Mesodermal cell (in vitro differentiated cells): Measurements from ENCODE around the gene SKOR2.
"Not testable (repeated sequence)": the region's sequence is repeated elsewhere in the genome, so short reads cannot be mapped to it uniquely, and the experiment has no call there.

Source experiments
- H3K27ac ChIP-seq: 2 replicates; pipeline ENCODE4 v1.7.0; 2013; ENCODE audit warnings: mild to moderate bottlenecking, low read depth, low read length, moderate library complexity; ENCODE audit not compliant: severe bottlenecking
- H3K36me3 ChIP-seq: 2 replicates; pipeline ENCODE4 v1.7.1; 2013; ENCODE audit warnings: mild to moderate bottlenecking, low read length, moderate library complexity; ENCODE audit not compliant: control insufficient read depth, insufficient read depth
- H3K4me1 ChIP-seq: one replicate; pipeline ENCODE4 v1.7.1; 2013; ENCODE audit warnings: mild to moderate bottlenecking, low read length; ENCODE audit not compliant: insufficient read depth, control insufficient read depth, poor library complexity, severe bottlenecking
- H3K4me3 ChIP-seq: 2 replicates; pipeline ENCODE4 v1.7.0; 2013; ENCODE audit warnings: low read length, control low read depth, mild to moderate bottlenecking; ENCODE audit not compliant: insufficient read depth, poor library complexity, severe bottlenecking; ENCODE audit errors: extremely low read depth
- H3K9me3 ChIP-seq: 2 replicates; pipeline ENCODE4 v1.7.1; 2013; ENCODE audit warnings: mild to moderate bottlenecking, low read length, moderate library complexity; ENCODE audit not compliant: control insufficient read depth
- WGBS, 2 experiments: methylation state at CpG; one replicate each; pipeline ENCODE4 v1.1.5; 2013; ENCODE audit warnings: missing lambda C conversion rate in 2 of 2; ENCODE audit not compliant: insufficient coverage in 2 of 2; 5-methylcytosine and 5-hydroxymethylcytosine counted together

SKOR2 gene

GRCh38 chr18:47184419-47185050, 66.9 kb downstream of the SKOR2 start:
- Histone ChIP-seq H3K4me1 (no peaks in the 10 kb centered on the region), H3K36me3 (no peaks in the 10 kb centered on the region), H3K4me3 (no peak overlapping the region), H3K27ac (no peak overlapping the region), H3K9me3 (peaks cover 21% of the 10 kb centered on the region)
- 91 to 92% methylated on average over 4 to 5 of the region's 5 CpGs for WGBS, 2 experiments

- not testable (repeated sequence) for H3K4me1 ChIP-seq, H3K27ac ChIP-seq, H3K4me3 ChIP-seq, H3K36me3 ChIP-seq
- peaks cover 21% of the 10 kb centered on the region for H3K9me3 ChIP-seq
- WGBS, 2 experiments = 86 to 90% methylated on average over 4 to 5 of the region's 5 CpGs
Measured at GRCh38 chr18:47182156-47182555, 69.3 kb downstream of the SKOR2 start.

GRCh38 chr18:47180765-47181164, 70.7 kb downstream of the SKOR2 start:
- H3K4me1 ChIP-seq = no peaks in the 10 kb centered on the region
- no peaks in the 10 kb centered on the region for H3K36me3 ChIP-seq
- no peak overlapping the region for H3K4me3 ChIP-seq
- no CpG with 5 or more reads among the region's 3 CpGs for WGBS, 2 experiments
- H3K27ac ChIP-seq = no peak overlapping the region
- peaks cover 17% of the 10 kb centered on the region for H3K9me3 ChIP-seq

GRCh38 chr18:47179520-47179919, 71.9 kb downstream of the SKOR2 start:
- peaks cover 5% of the 10 kb centered on the region for H3K4me1 ChIP-seq
- H3K27ac ChIP-seq = no peak overlapping the region
- H3K4me3 ChIP-seq = no peak overlapping the region
- 84 to 88% methylated on average over 3 to 4 of the region's 4 CpGs for WGBS, 2 experiments
- H3K36me3 ChIP-seq = no peaks in the 10 kb centered on the region
- H3K9me3 ChIP-seq = peaks cover 7% of the 10 kb centered on the region

DNA sequence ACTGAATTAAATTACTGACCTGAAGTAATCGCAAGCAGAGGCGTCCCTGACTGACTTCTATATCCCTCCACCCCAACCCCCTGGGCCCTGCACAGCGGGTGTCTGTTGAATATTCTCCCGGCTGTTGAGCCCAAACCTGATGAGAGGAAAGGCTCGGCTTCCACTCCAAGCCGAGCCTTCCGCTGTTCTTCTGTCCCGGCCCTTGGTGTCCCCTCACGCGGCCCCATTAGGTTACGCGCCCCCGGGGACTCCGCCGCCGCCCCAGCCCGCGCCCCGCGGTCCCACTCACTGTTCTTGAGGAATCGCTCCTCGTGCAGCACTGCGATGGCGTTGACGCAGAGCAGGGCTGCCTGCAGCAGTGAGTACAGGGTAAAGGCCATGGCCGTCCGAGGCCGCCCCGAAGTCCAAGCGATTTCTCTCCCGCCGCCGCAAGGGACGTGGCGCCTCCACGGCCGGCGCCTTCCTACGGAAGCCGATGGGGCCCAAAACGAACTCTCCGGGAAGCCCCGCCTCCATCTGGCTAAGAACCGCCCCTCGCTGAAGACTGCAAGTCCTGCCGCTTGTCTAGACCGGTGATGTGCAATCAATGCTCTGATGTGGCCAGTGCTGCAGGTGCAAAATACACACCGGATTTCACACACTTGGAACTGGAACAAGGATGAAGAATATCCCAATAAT, 75.4 kb downstream of the SKOR2 start, which contains the start of gene IER3IP1:
Gene IER3IP1, minus strand, starts transcription at position 467 of the 678 bp plus-strand sequence. Its CDS starts 87 bp downstream, at position 380.
- Histone ChIP-seq H3K9me3 (no peaks in the 10 kb centered on the region), H3K4me1 (peaks cover 9% of the 10 kb centered on the region), H3K36me3 (peaks cover 19% of the 10 kb centered on the region), H3K27ac (peak within 1 kb of the TSS; percentile 92), H3K4me3 (peak within 1 kb of the TSS; percentile 96)
- WGBS, 2 experiments = 0 to 1% methylated on average over 45 to 46 of the region's 48 CpGs

GRCh38 chr18:47175283-47175897, 76.1 kb downstream of the SKOR2 start:
- H3K4me3 ChIP-seq = peak overlapping the region; percentile 96
- peak overlapping the region; percentile 92 for H3K27ac ChIP-seq
- peaks cover 19% of the 10 kb centered on the region for H3K36me3 ChIP-seq
- no peaks in the 10 kb centered on the region for H3K9me3 ChIP-seq
- 9% methylated on average over 11 to 15 of the region's 24 CpGs for WGBS, 2 experiments
- peaks cover 9% of the 10 kb centered on the region for H3K4me1 ChIP-seq

- Histone ChIP-seq H3K9me3 (no peaks in the 10 kb centered on the region), H3K36me3 (peaks cover 19% of the 10 kb centered on the region), H3K27ac (no peak overlapping the region), H3K4me1 (peaks cover 9% of the 10 kb centered on the region), H3K4me3 (peak overlapping the region; percentile 96)
- WGBS, 2 experiments = 81 to 87% methylated on average over 9 of the region's 13 CpGs
Measured at GRCh38 chr18:47174545-47175116, 76.8 kb downstream of the SKOR2 start.

- Histone ChIP-seq H3K27ac (no peak overlapping the region), H3K9me3 (no peaks in the 10 kb centered on the region), H3K4me3 (no peak overlapping the region), H3K4me1 (peaks cover 9% of the 10 kb centered on the region), H3K36me3 (peaks cover 19% of the 10 kb centered on the region)
- WGBS, 2 experiments = no CpG with 5 or more reads among the region's 2 CpGs
Measured at GRCh38 chr18:47172476-47172875, 79.0 kb downstream of the SKOR2 start.

DNA sequence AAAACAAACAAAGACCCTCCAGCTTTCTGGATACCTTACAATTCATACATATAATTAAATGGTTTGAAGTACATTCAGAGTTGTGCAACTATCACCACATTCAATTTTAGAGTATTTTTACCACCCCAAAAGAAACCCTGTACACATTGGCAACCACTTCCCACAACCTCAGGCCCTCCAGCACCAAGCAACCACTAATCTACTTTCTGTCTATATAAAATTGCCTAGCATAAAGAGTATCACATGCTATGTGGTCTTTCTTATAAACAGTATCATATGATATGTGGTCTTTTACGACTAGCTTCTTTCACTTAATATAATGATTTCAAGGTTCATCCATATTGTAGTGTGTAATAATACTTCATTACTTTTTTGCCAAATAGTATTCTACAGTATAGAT, 82.5 kb downstream of the SKOR2 start:
- no CpG with 5 or more reads among the region's 1 CpG for WGBS, 2 experiments
- Histone ChIP-seq H3K4me3 (no peak overlapping the region), H3K36me3 (peaks cover 20% of the 10 kb centered on the region), H3K4me1 (peaks cover 4% of the 10 kb centered on the region), H3K27ac (no peak overlapping the region), H3K9me3 (no peaks in the 10 kb centered on the region)

DNA sequence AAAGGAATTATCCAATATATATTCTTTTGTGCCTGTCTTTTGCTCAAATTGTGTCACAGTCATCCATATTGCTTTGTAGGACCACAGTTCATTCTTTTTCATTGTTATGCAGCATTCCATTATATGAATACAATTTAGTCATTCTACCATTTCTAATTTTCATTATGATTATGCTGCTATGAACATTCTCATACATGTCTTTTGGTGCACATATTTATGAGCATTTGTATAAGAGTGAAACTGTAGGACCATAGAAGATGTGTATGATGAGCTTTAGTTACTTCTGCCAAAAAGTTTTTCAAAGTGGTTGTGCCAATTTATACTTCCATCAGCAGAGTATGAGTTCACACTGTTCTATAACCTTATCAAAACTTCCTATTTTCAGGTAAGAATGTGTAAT, 83.0 kb downstream of the SKOR2 start:
- peaks cover 4% of the 10 kb centered on the region for H3K4me1 ChIP-seq

More for the DNA sequence above, 83.0 kb downstream of the SKOR2 start:
- Histone ChIP-seq H3K4me3 (no peak overlapping the region), H3K27ac (no peak overlapping the region), H3K9me3 (no peaks in the 10 kb centered on the region), H3K36me3 (peaks cover 18% of the 10 kb centered on the region)
